Neural cell (in vitro differentiated cells): ENCODE measurements around the gene RNF144A.

Source experiments
- EP300 ChIP-seq: fragments of 450-650 bp; conservative IDR thresholded peaks from 2 replicates; pipeline ENCODE4 v1.6.1; 2014; ENCODE audit warnings: antibody characterized with exemption, mild to moderate bottlenecking, moderate library complexity; ENCODE audit not compliant: poor library complexity, severe bottlenecking
- EZH2 ChIP-seq: fragments of 200-600, 300-800 bp; shearing (Covaris generic), sonication (generic); IDR thresholded peaks from 2 replicates; pipeline ENCODE4 v1.6.1; 2014; ENCODE audit warnings: antibody characterized with exemption, low read length, borderline replicate concordance, mild to moderate bottlenecking; ENCODE audit not compliant: insufficient read depth, poor library complexity, severe bottlenecking
- MXI1 ChIP-seq: fragments of 450-650 bp; conservative IDR thresholded peaks from 2 replicates; pipeline ENCODE4 v1.6.1; 2014; ENCODE audit warnings: antibody characterized with exemption, mild to moderate bottlenecking; ENCODE audit not compliant: poor library complexity, severe bottlenecking
- POLR2AphosphoS5 ChIP-seq: IDR thresholded peaks from 2 replicates; pipeline ENCODE4 v1.6.1; 2012
- RAD21 ChIP-seq: fragments of 450-650 bp; conservative IDR thresholded peaks from 2 replicates; pipeline ENCODE4 v1.6.1; 2014; ENCODE audit warnings: antibody characterized with exemption, mild to moderate bottlenecking, moderate library complexity
- REST ChIP-seq: IDR thresholded peaks from 2 replicates; pipeline ENCODE4 v1.6.1; 2012; ENCODE audit warnings: borderline replicate concordance
- SMC3 ChIP-seq: fragments of 450-650 bp; conservative IDR thresholded peaks from 2 replicates; pipeline ENCODE4 v1.6.1; 2014; ENCODE audit warnings: antibody characterized with exemption, mild to moderate bottlenecking, moderate library complexity; ENCODE audit not compliant: poor library complexity
- TAF1 ChIP-seq: IDR thresholded peaks from 2 replicates; pipeline ENCODE4 v1.6.1; 2012; ENCODE audit warnings: low read depth
- TF ChIP-seq, protein P1 (sequence below): fragments of 450-650 bp; IDR thresholded peaks from 2 replicates; pipeline ENCODE4 v1.5.1; 2014; ENCODE audit warnings: antibody characterized with exemption, mild to moderate bottlenecking, moderate library complexity; ENCODE audit not compliant: poor library complexity, severe bottlenecking

DNA sequence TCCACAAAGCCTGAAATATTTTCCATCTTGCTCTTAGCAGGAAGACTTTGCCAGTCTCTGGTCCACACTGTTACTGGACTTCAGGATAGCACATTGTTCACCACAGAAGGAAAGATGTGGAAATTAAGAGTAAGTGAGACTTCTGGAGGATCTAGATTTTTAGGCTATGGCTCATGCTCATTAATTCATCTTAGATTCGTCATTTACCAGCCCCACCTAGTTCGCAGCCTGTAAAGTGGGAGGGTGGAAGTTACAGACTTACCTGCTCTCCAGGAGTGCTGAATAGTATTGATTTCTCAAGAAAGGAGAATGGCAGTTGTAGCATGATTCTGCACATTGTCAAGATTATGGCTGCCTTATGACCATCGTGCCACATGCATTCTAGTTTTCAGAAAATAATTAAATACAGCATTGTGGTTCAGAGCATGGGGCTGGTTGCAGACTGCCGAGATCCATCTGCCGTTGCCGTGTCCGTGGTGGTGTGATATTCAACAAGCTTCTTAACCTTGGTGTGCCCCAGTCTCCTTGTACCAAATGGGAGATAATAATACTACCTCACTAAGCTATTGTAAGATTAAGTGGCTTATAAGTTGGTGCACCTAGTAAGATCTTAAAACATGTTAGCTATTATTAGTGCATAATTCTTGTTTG lies 56.8 kb downstream of the RNF144A start:
- TF ChIP-seq EZH2 (no peak), REST (no peak), MXI1 (no peak), TAF1 (no peak), RAD21 (no peak), POLR2AphosphoS5 (no peak), EP300 (no peak), SMC3 (no peak)
- TF ChIP-seq, protein P1, sequence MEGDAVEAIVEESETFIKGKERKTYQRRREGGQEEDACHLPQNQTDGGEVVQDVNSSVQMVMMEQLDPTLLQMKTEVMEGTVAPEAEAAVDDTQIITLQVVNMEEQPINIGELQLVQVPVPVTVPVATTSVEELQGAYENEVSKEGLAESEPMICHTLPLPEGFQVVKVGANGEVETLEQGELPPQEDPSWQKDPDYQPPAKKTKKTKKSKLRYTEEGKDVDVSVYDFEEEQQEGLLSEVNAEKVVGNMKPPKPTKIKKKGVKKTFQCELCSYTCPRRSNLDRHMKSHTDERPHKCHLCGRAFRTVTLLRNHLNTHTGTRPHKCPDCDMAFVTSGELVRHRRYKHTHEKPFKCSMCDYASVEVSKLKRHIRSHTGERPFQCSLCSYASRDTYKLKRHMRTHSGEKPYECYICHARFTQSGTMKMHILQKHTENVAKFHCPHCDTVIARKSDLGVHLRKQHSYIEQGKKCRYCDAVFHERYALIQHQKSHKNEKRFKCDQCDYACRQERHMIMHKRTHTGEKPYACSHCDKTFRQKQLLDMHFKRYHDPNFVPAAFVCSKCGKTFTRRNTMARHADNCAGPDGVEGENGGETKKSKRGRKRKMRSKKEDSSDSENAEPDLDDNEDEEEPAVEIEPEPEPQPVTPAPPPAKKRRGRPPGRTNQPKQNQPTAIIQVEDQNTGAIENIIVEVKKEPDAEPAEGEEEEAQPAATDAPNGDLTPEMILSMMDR: no peak
